ENCODE data around the gene HYAL2. TPM values are rescaled to one million over a fixed set of nuclear protein-coding genes. Genes with fewer than 3 reads are reported as not detected.

The HYAL2 gene
- total and polyA plus RNA-seq, 9 donors: 10.9 to 81.6 (median 41.2) TPM

DNA sequence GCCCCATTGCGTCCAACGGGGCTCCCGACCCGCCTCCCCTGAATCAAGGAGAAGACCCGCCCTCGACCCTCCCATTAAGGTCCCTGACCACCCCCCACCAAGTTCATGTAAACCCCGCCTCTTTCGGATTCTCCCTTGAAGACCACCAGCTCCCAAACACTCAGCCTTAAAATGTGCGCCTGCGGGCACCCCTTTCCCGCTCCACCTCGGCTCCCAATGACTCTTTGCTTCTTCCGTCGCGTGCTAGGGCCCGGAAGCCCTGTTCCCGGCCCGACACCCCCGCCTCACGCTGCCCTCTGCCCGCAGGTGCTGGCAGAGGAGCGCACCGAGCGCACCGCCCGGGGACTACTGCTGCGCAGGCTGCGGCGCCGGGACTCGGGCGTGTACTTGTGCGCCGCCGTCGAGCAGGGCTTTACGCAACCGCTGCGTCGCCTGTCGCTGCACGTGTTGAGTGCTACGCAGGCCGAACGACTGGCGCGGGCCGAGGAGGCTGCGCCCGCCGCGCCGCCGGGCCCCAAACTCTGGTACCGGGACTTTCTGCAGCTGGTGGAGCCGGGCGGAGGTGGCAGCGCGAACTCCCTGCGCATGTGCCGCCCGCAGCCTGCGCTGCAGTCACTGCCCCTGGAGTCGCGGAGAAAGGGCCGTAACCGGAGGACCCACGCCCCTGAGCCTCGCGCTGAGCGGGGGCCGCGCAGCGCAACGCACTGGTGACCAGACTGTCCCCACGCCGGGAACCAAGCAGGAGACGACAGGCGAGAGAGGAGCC, 46.4 kb downstream of the HYAL2 start:
- WGBS, 3 donors: 73 to 80% (median 79%) methylated on average over 79 of the region's 79 CpGs
- Histone ChIP-seq H3K27me3 (no peaks in the 10 kb centered on the region), H3K4me3 (no peak overlapping the region), H3K4me1 (ENCODE audit: insufficient read depth) (peaks cover 2% of the 10 kb centered on the region), H3K27ac (no peak overlapping the region), H3K9me3 (no peaks in the 10 kb centered on the region), H3K36me3 (no peaks in the 10 kb centered on the region)
- TF ChIP-seq CTCF (IDR thresholded peaks at IDR 0.05) (no peak), POLR2A (IDR thresholded peaks at IDR 0.05) (no peak), EP300 (IDR thresholded peaks at IDR 0.05) (no peak)
- intact Hi-C loops (cut with DNase I): loop anchor here in 3 of 4 donors (2.0 to 10.0 kb wide), 3 partner anchors 17 to 161 kb away; no protein-coding TSS in a partner anchor
- peak in 2 of 5 donors; percentile 27 to 37 for DNase-seq

DNA sequence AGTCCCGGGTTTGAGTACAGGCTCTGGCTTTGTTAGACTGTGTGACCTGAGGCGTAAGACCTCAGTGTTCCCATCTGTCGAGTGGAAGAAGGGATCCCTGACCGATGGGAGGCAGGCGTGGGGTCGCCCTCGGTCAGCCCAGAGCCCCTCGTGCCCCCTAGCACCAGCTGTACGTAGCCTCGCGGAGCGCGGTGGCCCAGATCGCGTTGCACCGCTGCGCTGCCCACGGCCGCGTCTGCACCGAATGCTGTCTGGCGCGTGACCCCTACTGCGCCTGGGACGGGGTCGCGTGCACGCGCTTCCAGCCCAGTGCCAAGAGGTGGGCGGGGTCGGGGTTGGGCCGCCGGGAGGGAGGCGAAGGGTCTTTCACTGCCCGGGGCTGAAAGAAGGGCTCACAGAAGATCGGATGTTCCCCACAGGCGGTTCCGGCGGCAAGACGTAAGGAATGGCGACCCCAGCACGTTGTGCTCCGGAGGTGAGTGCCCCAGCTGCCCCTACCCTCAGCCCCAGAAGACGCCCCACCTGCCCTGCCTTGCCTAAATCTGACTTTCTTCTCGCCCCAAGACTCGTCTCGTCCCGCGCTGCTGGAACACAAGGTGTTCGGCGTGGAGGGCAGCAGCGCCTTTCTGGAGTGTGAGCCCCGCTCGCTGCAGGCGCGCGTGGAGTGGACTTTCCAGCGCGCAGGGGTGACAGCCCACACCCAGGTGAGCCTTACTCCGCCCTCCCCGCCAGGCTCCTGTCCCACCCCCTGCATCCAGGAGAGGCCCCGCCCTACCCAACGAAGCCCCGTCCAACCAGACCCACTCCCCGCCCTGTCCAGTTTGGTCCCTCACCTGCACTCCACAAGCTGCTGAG, 47.2 kb downstream of the HYAL2 start:
- Histone ChIP-seq H3K27ac (no peak overlapping the region), H3K4me1 (ENCODE audit: insufficient read depth) (peaks cover 2% of the 10 kb centered on the region), H3K4me3 (no peak overlapping the region), H3K36me3 (no peaks in the 10 kb centered on the region), H3K27me3 (no peaks in the 10 kb centered on the region), H3K9me3 (no peaks in the 10 kb centered on the region)
- 76 to 81% (median 79%) methylated on average over 60 to 65 of the region's 65 CpGs for WGBS, 3 donors
- TF ChIP-seq EP300 (IDR thresholded peaks at IDR 0.05) (no peak), CTCF (IDR thresholded peaks at IDR 0.05) (no peak), POLR2A (IDR thresholded peaks at IDR 0.05) (no peak)
- intact Hi-C loops (cut with DNase I): loop anchor here in 3 of 4 donors (2.0 to 10.0 kb wide), 3 partner anchors 17 to 161 kb away; no protein-coding TSS in a partner anchor
- DNase-seq: peak in 2 of 5 donors; percentile 36 to 43

DNA sequence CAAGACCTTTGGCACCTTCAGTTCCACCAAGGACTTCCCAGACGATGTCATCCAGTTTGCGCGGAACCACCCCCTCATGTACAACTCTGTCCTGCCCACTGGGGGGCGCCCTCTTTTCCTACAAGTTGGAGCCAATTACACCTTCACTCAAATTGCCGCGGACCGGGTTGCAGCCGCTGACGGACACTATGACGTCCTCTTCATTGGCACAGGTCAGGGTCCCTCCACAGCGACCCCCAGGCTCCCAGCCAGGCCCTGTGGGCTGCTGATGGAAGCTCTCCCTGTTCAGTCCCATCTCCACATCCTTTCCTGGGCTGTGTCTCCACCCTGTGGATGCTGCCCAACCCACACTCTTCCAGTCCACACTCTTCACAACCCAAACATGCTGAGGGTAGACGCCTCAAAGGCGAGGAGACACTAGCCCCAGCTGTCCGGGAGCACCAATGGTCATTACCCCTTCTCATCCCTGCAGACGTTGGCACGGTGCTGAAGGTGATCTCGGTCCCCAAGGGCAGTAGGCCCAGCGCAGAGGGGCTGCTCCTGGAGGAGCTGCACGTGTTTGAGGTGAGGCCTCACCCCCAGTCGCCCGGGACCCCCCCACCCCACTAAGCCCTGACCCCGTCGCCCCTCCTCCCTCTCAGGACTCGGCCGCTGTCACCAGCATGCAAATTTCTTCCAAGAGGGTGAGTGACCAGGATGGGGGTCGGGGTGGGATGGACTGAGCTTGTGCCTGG, 48.0 kb downstream of the HYAL2 start:
- no peak overlapping the region for H3K27ac ChIP-seq
- TF ChIP-seq POLR2A (IDR thresholded peaks at IDR 0.05) (no peak), CTCF (IDR thresholded peaks at IDR 0.05) (peak in 2 of 3 donors; percentile 24 to 44), EP300 (IDR thresholded peaks at IDR 0.05) (no peak)
- H3K4me3 ChIP-seq: no peak overlapping the region
- H3K9me3 ChIP-seq: no peaks in the 10 kb centered on the region
- no peaks in the 10 kb centered on the region for H3K27me3 ChIP-seq
- no peaks in the 10 kb centered on the region for H3K36me3 ChIP-seq
- peaks cover 9% of the 10 kb centered on the region for H3K4me1 ChIP-seq (ENCODE audit: insufficient read depth)
- 58 to 63% (median 60%) methylated on average over 26 of the region's 26 CpGs for WGBS, 3 donors
- intact Hi-C loops (cut with DNase I): loop anchor here (2.0 to 10.0 kb wide), 5 partner anchors 16 to 160 kb away; partner anchors contain the start of gene GNAT1 (in 4 of the 4)
- peak in 4 of 5 donors; percentile 49 to 68 (median 60) for DNase-seq

DNA sequence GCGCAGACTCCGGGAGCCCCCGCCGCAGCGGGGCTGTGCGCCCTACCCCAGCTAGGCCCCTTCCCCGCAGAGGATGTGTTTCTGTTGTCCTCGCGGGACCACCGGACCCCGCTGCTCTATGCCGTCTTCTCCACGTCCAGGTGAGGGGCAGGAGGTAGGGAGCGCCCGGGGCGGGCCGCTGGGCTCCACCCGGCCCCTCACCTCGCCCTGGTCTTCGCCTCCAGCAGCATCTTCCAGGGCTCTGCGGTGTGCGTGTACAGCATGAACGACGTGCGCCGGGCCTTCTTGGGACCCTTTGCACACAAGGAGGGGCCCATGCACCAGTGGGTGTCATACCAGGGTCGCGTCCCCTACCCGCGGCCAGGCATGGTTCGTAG, 48.9 kb downstream of the HYAL2 start:
- H3K9me3 ChIP-seq: no peaks in the 10 kb centered on the region
- peaks cover 16% of the 10 kb centered on the region for H3K4me1 ChIP-seq (ENCODE audit: insufficient read depth)
- H3K27me3 ChIP-seq: no peaks in the 10 kb centered on the region
- H3K36me3 ChIP-seq: no peaks in the 10 kb centered on the region
- no peak overlapping the region for H3K27ac ChIP-seq
- 70 to 72% (median 71%) methylated on average over 29 to 31 of the region's 31 CpGs for WGBS, 3 donors
- intact Hi-C loops (cut with DNase I): loop anchor here (1.0 to 10.0 kb wide), 6 partner anchors 15 to 159 kb away; partner anchors contain the start of gene GNAT1 (in 4 of the 4)
- peak in 2 of 5 donors; percentile 36 to 39 for DNase-seq
- no peak overlapping the region for H3K4me3 ChIP-seq
- TF ChIP-seq CTCF (IDR thresholded peaks at IDR 0.05): no peak
- TF ChIP-seq POLR2A (IDR thresholded peaks at IDR 0.05): no peak
- no peak for TF ChIP-seq EP300 (IDR thresholded peaks at IDR 0.05)

All from ovary (tissue), 9 donors.